Fibroblast of villous mesenchyme (primary cell): ENCODE measurements around the gene FCN3. TPM values are rescaled to one million over a fixed set of nuclear protein-coding genes. Genes with fewer than 3 reads are reported as not detected.

Experiments
- DNase-seq: peaks from one replicate; pipeline ENCODE4 v3.0.0-alpha.2; 2010; ENCODE audit warnings: low read depth
- H3K4me3 ChIP-seq: 2 replicates; pipeline ENCODE4 v1.5.1; 2011; ENCODE audit warnings: low read depth, mild to moderate bottlenecking, low read length
- CTCF ChIP-seq: IDR thresholded peaks from 2 replicates; pipeline ENCODE4 v1.5.1; 2012; ENCODE audit warnings: low read depth, mild to moderate bottlenecking, low read length; ENCODE audit not compliant: insufficient read depth
- total RNA-seq: library from RNA; depleted of rRNA; stranded (reverse); fragments of >200 nt; gene quantifications from 2 replicates; pipeline ENCODE4 v1.2.3, GENCODE V29; 2012

The FCN3 gene
- not detected in 2 replicates for total RNA-seq

- no peak within 1 kb of the TSS for H3K4me3 ChIP-seq
- TF ChIP-seq CTCF, result no peak
- DNase-seq, result no peak
Observed at GRCh38 chr1:27374362-27375086, at the start of gene FCN3. FCN3 (minus strand) TSS chr1:27374824; CDS start chr1:27374818, 6 bp downstream.

- TF ChIP-seq CTCF, result no peak
- H3K4me3 ChIP-seq, result no peak overlapping the region
- DNase-seq, result no peak
Observed at GRCh38 chr1:27423709-27424108, 49.1 kb upstream of the FCN3 start.

GRCh38 chr1:27418326-27419185 is 43.9 kb upstream of the FCN3 start:
- DNase-seq, result peak; percentile 97
- no peak for TF ChIP-seq CTCF
- H3K4me3 ChIP-seq, result no peak overlapping the region

- no peak for TF ChIP-seq CTCF
- H3K4me3 ChIP-seq, result no peak overlapping the region
- no peak for DNase-seq
Observed at GRCh38 chr1:27417713-27418112, 43.1 kb upstream of the FCN3 start.

- peak; percentile 89 for TF ChIP-seq CTCF
- H3K4me3 ChIP-seq, result no peak overlapping the region
- peak; percentile 83 for DNase-seq
Observed at GRCh38 chr1:27416387-27417111, 41.9 kb upstream of the FCN3 start.

- TF ChIP-seq CTCF, result no peak
- no peak for DNase-seq
- H3K4me3 ChIP-seq, result no peak overlapping the region
Observed at GRCh38 chr1:27414091-27414490, 39.5 kb upstream of the FCN3 start.
